Measurements from ENCODE around the gene HS2ST1.

HS2ST1 gene

GRCh38 chr1:86970938-86971337 lies 56.5 kb downstream of the HS2ST1 start:
- no peak for DNase-seq (ENCODE audit: low read depth in 1 of 2, low spot score in 1 of 2)
- Histone ChIP-seq H3K27me3 (ENCODE audit: insufficient read depth, poor library complexity, severe bottlenecking) (no peaks in the 10 kb centered on the region), H3K27ac (replicated peaks) (no peak overlapping the region), H3K4me3 (replicated peaks; ENCODE audit: insufficient read depth, low read length) (no peak overlapping the region)
- no peak for TF ChIP-seq POLR2AphosphoS5 (IDR thresholded peaks at IDR 0.05; ENCODE audit: low read depth)
- no peak for TF ChIP-seq CTCF (IDR thresholded peaks at IDR 0.05; ENCODE audit: insufficient read depth, low read length)
- no peak for TF ChIP-seq REST (IDR thresholded peaks at IDR 0.05; ENCODE audit: insufficient replicate concordance, low read depth)

GRCh38 chr1:86971778-86972177 lies 57.3 kb downstream of the HS2ST1 start:
- Histone ChIP-seq H3K27ac (replicated peaks) (no peak overlapping the region), H3K27me3 (ENCODE audit: insufficient read depth, poor library complexity, severe bottlenecking) (no peaks in the 10 kb centered on the region), H3K4me3 (replicated peaks; ENCODE audit: insufficient read depth, low read length) (no peak overlapping the region)
- no peak for DNase-seq (ENCODE audit: low read depth in 1 of 2, low spot score in 1 of 2)
- no peak for TF ChIP-seq CTCF (IDR thresholded peaks at IDR 0.05; ENCODE audit: insufficient read depth, low read length)
- TF ChIP-seq SPI1 (IDR thresholded peaks at IDR 0.05; ENCODE audit: borderline replicate concordance, low read depth), result no peak
- TF ChIP-seq GABPA (IDR thresholded peaks at IDR 0.05; ENCODE audit: low read depth), result no peak
- TF ChIP-seq POLR2AphosphoS5 (IDR thresholded peaks at IDR 0.05; ENCODE audit: low read depth), result no peak
- no peak for TF ChIP-seq REST (IDR thresholded peaks at IDR 0.05; ENCODE audit: insufficient replicate concordance, low read depth)

GRCh38 chr1:86972262-86972661 lies 57.8 kb downstream of the HS2ST1 start:
- no peak overlapping the region for H3K27ac ChIP-seq (replicated peaks)
- no peak overlapping the region for H3K4me3 ChIP-seq (replicated peaks; ENCODE audit: insufficient read depth, low read length)
- no peak for TF ChIP-seq REST (IDR thresholded peaks at IDR 0.05; ENCODE audit: insufficient replicate concordance, low read depth)
- TF ChIP-seq SPI1 (IDR thresholded peaks at IDR 0.05; ENCODE audit: borderline replicate concordance, low read depth), result no peak
- TF ChIP-seq CTCF (IDR thresholded peaks at IDR 0.05; ENCODE audit: insufficient read depth, low read length), result no peak
- no peak for TF ChIP-seq GABPA (IDR thresholded peaks at IDR 0.05; ENCODE audit: low read depth)
- no peak for TF ChIP-seq POLR2AphosphoS5 (IDR thresholded peaks at IDR 0.05; ENCODE audit: low read depth)
- no peak for DNase-seq (ENCODE audit: low read depth in 1 of 2, low spot score in 1 of 2)
- H3K27me3 ChIP-seq (ENCODE audit: insufficient read depth, poor library complexity, severe bottlenecking), result no peaks in the 10 kb centered on the region

Measured in HL-60 (cell line).